GM15510 (cell line): ENCODE results near the gene AWAT2.

ENCODE experiments used
- POLR2A ChIP-seq: IDR thresholded peaks from 3 replicates; pipeline ENCODE4 v1.6.1; 2011; ENCODE audit warnings: borderline replicate concordance; ENCODE audit not compliant: insufficient read length; ENCODE audit errors: extremely low read depth

AWAT2 gene

DNA sequence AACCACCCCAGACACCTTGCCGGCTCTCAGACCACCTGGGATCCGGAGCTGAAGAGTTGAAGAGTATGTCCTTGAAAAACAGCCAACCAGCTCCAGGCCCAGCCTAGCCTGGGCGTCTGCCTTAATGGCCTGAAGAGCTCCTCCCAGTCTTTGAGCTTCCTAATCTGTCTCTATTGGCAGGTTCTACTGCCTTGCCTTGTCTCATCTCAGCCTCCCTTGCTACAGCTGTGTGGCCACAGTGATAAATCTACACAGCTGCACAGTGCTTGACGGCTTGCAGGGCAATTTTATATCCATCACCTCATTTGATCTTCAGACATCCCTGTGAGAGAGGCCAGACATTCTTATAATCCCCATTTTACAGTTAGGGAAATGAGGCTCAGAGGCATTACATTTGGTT lies 19.9 kb downstream of the AWAT2 start:
- no peak for TF ChIP-seq POLR2A

DNA sequence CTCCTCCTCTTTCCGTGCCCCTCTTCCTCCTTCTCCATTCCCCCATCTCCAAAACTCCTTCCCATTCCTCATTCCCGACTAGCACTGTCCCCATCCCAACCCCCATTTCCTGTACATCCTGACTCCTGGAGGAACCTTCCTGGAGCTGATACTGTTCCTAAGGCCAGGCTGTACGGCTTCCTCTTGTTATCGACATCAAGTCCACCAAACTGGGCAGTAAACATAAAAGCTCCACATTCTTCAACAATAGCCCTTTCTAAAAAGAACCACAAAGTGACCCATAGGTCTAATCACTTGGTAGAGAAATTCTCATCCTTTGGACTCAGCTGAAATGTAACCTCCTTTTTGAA lies 22.9 kb downstream of the AWAT2 start:
- no peak for TF ChIP-seq POLR2A

DNA sequence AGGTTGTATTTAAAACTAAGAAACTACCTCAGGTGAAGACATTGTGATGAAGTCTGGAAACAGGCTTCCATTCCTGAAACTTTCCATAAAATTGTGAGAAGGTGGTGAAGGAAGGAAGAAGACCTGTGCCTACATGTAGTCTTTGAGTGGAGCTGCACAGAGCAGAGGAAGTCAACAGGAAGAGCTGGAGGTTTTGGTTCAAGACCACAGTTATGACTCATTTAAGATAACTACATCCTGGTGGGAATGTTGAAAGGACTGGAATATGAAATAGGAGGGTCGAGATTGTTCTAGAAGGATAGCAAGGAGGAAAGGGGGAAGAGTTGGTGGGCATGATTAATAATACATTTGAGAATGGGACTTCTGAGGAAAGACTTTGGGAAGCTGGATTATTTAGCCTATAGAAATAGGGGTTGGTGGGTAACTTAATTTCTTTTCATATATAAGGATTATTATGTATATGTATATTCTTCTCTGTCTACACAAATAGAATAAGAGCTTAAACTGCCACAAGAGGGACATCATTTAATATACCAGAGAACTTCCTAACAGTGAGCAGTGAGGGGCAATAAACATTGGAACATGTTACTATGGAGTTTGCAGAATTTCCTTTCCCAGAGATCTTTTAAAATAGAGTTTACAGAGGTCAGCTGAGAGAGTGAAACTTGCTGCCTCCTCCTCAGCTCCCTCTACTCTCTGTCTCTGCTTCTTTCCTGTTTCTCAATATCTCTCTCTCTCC lies 23.5 kb downstream of the AWAT2 start:
- TF ChIP-seq POLR2A, result no peak

DNA sequence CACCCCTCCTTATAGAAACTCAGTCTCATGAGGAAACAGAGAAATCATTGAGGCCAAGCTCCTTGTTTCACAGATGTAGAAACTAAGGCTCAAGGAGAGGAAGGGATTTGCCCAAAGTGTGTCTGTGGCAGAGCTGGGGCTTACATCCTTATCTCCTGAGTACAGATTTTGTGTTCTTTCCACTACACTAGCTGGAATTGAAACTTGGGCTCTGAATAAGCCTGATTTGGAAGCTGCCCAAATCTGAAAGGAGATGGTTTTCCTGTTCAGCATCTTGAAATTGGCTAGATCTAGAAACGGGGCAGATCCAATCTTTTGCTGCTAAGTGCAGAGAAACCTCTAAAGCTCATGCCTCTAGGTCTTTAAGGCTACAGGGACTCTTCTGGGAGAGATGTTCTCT lies 24.3 kb downstream of the AWAT2 start:
- TF ChIP-seq POLR2A, result no peak

DNA sequence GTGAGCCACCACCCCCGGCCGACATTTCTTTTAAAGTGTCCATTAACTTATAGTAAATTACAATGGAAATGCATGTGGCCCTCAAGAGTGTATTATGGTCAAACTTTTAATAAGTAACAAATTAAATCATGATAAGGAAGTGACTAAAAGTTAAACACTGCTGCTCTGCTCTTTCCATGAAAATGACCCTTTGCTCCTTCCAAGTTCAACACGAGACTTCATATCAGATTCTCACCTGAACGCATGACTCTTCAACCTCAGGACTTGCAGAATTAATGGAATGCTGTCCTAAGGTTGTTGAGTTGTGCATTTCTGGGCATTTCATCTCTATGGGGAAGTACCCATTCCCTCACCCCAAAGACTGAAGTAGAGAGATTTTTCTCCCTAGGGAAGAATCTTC lies 27.1 kb downstream of the AWAT2 start:
- TF ChIP-seq POLR2A, result no peak

DNA sequence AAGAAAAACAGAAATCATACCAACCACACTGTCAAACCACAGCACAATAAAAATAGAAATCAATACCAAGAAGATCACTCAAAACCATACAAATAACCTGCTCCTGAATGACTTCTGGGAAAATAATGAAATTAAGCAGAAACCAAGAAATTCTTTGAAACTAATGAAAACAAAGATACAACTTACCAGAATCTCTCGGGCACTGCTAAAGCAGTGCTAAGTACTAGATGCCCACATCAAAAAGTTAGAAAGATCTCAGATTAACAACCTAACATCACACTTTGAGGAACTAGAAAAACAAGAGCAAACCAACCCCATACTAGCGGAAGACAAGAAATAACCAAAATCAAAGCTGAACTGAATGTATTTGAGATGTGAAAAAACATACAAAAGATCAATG lies 33.2 kb downstream of the AWAT2 start:
- no peak for TF ChIP-seq POLR2A

DNA sequence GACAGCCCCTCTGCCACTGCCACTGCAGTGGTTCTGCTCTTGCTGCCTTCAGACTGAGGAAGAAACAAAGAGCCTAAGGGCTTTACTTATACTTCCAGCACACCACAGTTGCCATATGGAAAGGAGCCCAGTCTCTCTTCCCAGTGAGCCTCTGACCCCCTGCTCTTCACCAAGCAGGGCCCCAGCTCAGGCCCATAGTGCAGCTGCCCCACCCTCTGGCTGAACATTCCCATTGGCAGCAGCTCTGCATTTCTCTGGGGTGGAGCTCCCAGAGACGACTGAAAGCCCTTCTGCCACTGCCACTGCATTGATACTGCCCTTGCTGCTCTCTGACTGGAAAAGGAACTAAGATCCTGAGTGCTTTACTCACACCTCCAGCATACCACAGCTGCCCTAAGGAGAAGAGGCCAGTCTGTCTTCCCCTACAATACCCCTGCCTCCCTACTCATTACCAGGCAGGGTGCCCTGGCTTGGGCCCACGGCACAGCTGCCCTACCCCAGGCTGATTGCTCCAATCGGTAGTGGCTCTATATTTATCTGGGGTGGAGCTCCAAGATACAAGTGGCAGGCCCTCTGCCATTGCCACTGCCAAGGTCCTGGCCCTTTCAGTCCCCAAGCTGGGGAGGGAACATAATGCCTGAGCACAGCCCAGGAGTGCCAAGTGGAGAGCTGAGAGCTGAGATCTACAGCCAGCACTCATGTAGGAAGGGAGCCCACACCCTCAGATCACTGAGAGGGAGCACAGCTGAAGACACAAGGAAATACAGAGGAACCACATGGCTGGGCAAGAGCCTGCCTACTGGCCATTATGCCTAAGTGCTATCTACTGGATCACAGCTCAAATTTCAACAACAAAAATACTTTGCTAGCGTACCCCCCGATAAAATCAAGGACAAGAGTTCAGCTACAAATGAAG lies 36.0 kb downstream of the AWAT2 start:
- TF ChIP-seq POLR2A, result no peak

DNA sequence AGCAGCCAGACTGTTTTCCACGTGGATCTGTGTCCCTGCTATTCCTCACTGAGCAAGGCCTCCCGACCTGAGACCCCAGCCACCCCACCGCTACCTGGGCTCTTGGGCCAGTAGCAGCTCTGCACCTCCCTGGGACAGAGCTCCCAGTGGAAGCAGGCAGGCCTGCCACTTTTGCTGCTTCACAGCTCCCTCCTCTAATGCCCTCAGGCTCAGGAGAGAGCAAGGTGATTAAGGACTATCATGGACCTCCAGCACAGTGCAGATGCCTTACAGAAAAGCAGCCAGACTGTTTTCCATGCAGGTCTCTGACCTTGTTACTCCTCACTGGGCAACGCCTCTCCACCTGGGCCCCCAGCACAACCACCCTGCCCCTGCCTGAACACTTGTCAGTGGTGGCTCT lies 37.0 kb downstream of the AWAT2 start:
- TF ChIP-seq POLR2A, result no peak

DNA sequence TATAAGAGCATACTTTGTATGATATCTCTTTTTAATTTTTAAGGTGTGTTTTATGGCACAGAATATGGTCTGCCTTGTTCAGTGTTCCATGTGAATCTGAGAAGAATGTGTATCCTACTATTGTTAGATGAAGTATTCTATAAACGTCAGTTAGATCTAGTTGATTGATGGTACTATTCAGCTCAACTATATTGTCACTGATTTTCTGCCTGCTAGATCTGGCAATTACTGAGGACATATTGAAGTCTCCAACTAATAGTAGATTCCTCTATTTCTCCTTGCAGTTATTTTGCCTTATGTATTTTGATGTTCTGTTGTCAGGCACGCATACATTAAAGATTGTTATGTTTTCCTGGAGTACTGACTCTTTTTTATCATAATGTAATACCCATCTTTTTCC lies 39.8 kb downstream of the AWAT2 start:
- no peak for TF ChIP-seq POLR2A

DNA sequence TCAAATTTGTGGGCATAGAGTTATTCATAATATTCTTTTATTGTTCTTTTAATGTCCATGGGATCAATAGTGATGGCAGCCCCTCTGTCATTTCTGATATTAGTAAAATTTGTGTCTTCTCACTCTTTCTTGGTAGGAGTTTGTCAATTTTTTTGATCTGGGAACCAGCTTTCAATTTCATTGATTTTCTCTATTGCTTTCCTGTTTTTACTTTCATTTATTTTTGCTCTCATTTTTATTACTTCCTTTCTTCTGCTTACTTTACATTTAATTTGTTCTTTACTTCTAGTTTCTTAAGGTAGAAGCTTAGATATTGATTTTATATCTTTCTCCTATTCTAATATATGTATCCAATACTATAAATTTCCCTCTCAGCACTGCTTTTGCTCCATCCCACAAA lies 40.7 kb downstream of the AWAT2 start:
- TF ChIP-seq POLR2A, result no peak

DNA sequence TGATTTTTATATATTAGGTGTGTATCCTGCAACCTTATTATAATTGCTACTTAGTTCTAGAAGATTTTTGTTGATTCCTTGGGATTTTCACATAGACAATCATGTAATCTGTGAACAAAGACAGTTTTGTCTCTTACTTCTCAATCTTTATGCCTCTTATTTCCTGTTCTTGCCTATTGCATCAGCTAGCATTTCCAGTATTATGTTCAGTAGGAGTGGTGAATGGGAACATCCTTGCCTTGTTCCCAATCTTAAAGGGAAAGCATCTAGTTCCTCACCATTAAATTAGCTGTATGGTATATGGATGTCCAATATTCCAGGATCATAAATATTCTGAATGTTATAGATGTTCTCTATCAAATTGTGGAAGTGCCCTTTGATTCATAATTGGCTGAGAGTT lies 41.8 kb downstream of the AWAT2 start:
- TF ChIP-seq POLR2A, result no peak

DNA sequence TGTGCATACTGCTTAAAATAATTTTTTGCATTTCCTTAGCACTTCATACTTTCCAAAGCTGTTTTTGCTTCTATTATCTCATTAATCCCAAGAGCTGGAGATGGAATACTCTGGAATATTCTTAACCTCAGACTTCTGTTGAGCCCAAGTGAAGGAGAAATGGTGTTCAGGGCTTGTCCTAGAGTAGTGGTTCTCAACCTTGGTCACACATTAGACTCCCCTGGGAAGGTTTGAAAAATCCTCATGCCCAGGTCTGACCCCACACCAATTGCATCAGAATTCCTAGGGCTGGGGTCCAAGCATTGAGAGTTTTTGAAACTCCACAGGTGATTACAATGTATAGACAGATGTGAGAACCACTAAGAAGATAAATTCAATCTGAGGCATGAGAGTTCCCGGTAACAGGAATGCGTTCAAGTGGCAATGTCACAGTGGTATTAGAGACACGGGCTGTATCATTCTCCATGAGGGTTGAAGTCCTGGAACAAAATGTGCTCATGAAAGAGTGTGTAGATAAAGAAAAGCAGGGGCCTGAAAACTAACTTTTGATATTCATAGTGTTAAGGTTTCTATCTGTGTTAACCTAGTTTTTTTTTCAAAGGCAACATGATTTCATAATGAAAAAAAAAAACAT lies 47.9 kb downstream of the AWAT2 start:
- TF ChIP-seq POLR2A, result no peak

DNA sequence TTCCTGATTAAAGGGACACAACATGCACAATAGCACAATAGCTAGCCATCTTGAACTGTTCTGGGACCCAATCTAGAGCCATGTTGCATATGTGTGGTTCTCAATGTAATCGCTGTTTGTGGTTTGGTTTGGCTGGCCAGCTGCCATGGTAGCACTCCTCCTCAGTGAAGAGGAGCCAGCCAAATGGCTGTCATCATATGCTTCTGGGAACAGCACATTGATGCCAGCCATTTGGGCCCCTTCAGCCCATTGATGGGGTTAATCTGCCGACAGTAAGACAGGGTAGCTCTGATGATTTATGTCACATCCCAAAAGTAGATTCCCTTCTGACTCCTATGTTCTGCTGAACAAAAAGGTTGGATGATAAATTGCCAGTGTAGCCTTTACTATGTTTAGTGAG lies 48.5 kb downstream of the AWAT2 start:
- TF ChIP-seq POLR2A, result no peak

DNA sequence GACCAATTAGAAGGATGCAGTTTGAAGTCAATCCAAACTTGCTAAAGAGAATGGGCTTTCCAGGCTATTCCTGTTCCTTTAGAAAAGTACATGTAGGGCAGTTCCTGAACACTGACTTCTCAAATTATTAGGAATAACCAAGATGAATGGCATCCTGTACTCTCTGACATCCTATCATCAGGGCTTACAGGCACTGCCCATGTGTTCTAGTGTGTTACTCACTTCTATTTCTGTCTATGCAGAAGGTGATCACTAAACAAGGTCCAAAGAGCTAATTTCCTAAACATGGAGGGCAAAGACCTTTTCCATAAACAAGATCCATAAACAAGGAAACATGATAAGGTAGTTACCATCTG lies 53.6 kb downstream of the AWAT2 start:
- no peak for TF ChIP-seq POLR2A

DNA sequence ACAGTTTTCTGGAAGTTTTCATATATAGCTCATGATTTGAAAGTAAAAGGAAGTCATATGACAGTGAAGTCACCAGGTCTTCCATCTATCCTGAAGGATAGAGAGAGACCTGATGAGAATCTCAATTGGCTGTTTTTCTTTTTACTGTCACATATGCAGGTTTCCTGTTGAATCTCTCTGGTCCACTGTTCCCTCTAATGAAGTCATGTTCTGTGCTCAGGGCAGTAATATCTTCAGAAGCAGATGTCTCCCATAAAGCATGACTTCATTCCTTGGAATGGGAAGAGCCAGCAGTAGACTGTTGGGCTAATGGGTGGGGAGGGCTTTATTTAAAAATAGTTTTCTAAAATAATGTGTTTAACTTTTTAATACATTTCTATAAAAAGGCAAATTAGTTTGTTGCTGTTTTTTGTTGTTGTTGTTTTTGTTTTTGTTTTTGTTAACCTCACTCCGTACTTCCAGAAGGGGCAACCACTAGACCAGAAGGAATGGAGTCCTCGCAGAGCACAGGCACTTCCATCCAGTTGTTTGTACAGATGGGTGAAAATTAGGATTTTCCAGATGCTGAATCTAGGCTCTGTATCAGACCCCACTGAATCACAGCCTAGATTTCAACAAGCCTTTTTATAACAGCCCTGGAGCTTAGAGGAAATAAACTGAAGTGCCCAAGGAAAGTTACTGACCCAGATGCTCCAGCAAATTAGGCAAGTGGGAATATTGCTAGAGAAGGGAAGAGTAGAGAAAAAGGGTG lies 54.2 kb downstream of the AWAT2 start:
- TF ChIP-seq POLR2A, result no peak
